ENCODE results near the gene EIPR1. TPM values are rescaled to one million over a fixed set of nuclear protein-coding genes. Genes with fewer than 3 reads are reported as not detected.

The EIPR1 gene
- total RNA-seq, 4 donors from 2014 or later, result 13.8 to 19.0 (median 15.3) TPM

DNA sequence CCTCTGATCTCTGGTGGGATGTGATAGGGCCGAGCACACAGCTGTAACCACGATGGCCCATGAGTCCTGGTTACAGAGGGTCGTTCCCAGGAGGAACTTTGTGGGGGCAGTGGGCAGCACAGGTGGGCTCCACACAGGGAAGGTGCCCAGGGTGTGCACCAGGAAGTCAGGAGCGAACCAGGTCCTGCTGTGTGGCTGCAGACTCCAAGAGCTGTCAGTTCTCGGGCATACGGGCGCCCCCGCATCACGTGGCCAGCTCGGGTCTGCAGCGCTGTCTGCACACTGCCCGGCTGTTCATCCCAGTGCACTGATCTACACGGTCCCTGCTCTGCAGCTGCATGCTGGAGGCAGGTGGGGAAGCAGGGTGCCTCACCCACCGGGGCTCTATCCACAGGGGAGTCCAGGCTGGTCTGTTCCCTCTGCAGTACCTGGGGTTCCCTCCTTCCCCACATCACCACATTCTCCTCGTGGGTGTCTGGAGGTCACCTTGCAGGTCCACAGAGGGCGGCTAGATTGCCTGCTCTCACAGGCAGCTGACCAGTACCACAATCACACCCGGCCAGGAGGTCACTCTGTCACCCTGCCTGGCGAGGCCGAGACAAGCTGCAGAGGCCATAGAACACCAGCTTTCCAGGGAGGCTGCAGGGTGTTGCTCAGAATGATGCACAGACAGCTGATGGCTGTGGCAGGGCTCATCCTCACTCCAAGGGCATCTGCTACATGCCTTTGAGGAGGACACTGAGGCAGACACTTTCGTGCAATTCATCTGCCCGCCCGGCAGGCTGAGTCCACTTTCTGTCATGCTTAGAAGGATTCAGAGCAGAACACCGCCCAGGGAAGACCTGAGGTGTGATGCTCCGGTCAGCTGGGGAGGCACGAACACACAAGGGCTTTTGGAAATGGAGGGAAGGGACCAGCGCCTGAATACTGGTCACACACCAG is 202.7 kb downstream of the EIPR1 start:
- no peaks in the 10 kb centered on the region for H3K27me3 ChIP-seq
- 95% methylated on average over 12 of the region's 26 CpGs for WGBS
- no peak overlapping the region for H3K27ac ChIP-seq (replicated peaks in 1 of 4)
- DNase-seq (ENCODE audit: extremely low spot score), result no peak
- peaks cover 0 to 54% (median 26%) of the 10 kb centered on the region in 4 donors for H3K36me3 ChIP-seq
- intact Hi-C loops (cut with DNase I), result no loop called here
- no peak overlapping the region for H3K4me3 ChIP-seq
- no peaks in the 10 kb centered on the region for H3K4me1 ChIP-seq
- TF ChIP-seq EP300 (IDR thresholded peaks at IDR 0.05), result no peak
- TF ChIP-seq, protein P1, sequence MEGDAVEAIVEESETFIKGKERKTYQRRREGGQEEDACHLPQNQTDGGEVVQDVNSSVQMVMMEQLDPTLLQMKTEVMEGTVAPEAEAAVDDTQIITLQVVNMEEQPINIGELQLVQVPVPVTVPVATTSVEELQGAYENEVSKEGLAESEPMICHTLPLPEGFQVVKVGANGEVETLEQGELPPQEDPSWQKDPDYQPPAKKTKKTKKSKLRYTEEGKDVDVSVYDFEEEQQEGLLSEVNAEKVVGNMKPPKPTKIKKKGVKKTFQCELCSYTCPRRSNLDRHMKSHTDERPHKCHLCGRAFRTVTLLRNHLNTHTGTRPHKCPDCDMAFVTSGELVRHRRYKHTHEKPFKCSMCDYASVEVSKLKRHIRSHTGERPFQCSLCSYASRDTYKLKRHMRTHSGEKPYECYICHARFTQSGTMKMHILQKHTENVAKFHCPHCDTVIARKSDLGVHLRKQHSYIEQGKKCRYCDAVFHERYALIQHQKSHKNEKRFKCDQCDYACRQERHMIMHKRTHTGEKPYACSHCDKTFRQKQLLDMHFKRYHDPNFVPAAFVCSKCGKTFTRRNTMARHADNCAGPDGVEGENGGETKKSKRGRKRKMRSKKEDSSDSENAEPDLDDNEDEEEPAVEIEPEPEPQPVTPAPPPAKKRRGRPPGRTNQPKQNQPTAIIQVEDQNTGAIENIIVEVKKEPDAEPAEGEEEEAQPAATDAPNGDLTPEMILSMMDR (IDR thresholded peaks at IDR 0.05), result no peak
- no peak for TF ChIP-seq POLR2A (IDR thresholded peaks at IDR 0.05; ENCODE audit: low read depth)
- no peak for TF ChIP-seq POLR2AphosphoS5 (IDR thresholded peaks at IDR 0.05)
- no peaks in the 10 kb centered on the region for H3K9me3 ChIP-seq

DNA sequence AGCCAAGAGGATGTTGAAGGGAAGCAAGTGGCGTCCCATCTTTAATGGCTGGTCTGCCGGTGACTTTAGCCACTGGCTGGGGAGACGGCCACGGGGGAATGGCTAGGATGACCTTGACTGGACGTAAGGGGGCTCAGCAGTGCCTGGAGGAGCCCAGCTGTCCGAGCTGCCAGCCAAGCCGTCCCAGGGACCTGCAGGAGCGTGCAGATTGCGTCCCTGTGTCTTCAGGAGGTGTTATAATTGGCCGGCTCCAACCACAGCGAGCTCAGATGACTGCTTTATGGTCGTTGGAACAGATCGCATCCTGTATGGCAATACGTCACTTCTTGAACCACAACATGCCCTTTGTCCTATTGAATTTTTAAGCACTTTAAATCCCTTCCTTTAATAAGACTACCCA is 204.6 kb downstream of the EIPR1 start:
- intact Hi-C loops (cut with DNase I), result no loop called here
- 86% methylated on average over 14 of the region's 14 CpGs for WGBS
- no peak overlapping the region for H3K27ac ChIP-seq (replicated peaks in 1 of 4)
- H3K36me3 ChIP-seq, result peaks cover 0 to 54% (median 26%) of the 10 kb centered on the region in 4 donors
- H3K27me3 ChIP-seq, result no peaks in the 10 kb centered on the region
- H3K4me1 ChIP-seq, result no peaks in the 10 kb centered on the region
- H3K4me3 ChIP-seq, result no peak overlapping the region
- H3K9me3 ChIP-seq, result no peaks in the 10 kb centered on the region
- TF ChIP-seq POLR2AphosphoS5 (IDR thresholded peaks at IDR 0.05) (no peak), EP300 (IDR thresholded peaks at IDR 0.05) (no peak), POLR2A (IDR thresholded peaks at IDR 0.05; ENCODE audit: low read depth) (no peak)
- TF ChIP-seq, protein P1 (IDR thresholded peaks at IDR 0.05), result no peak
- no peak for DNase-seq (ENCODE audit: extremely low spot score)

- DNase-seq (ENCODE audit: extremely low spot score), result no peak
- Histone ChIP-seq H3K27me3 (no peaks in the 10 kb centered on the region), H3K4me1 (no peaks in the 10 kb centered on the region), H3K27ac (replicated peaks in 1 of 4) (no peak overlapping the region), H3K4me3 (no peak overlapping the region), H3K36me3 (peaks cover 0 to 50% (median 25%) of the 10 kb centered on the region in 4 donors), H3K9me3 (no peaks in the 10 kb centered on the region)
- TF ChIP-seq EP300 (IDR thresholded peaks at IDR 0.05), result no peak
- TF ChIP-seq POLR2AphosphoS5 (IDR thresholded peaks at IDR 0.05), result no peak
- TF ChIP-seq, protein P1 (IDR thresholded peaks at IDR 0.05), result no peak
- no peak for TF ChIP-seq POLR2A (IDR thresholded peaks at IDR 0.05; ENCODE audit: low read depth)
- intact Hi-C loops (cut with DNase I), result no loop called here
- 96% methylated on average over 18 of the region's 18 CpGs for WGBS
Measured at GRCh38 chr2:3172265-3172935, 205.2 kb downstream of the EIPR1 start.

- intact Hi-C loops (cut with DNase I), result no loop called here
- peaks cover 0 to 43% (median 20%) of the 10 kb centered on the region in 4 donors for H3K36me3 ChIP-seq
- WGBS, result 96% methylated on average over 17 of the region's 17 CpGs
Measured at GRCh38 chr2:3171564-3172264, 205.9 kb downstream of the EIPR1 start.

More at GRCh38 chr2:3171564-3172264, 205.9 kb downstream of the EIPR1 start:
- Histone ChIP-seq H3K9me3 (no peaks in the 10 kb centered on the region), H3K4me3 (no peak overlapping the region), H3K27ac (replicated peaks in 1 of 4) (no peak overlapping the region), H3K27me3 (no peaks in the 10 kb centered on the region), H3K4me1 (no peaks in the 10 kb centered on the region)
- no peak for TF ChIP-seq POLR2AphosphoS5 (IDR thresholded peaks at IDR 0.05)
- TF ChIP-seq, protein P1 (IDR thresholded peaks at IDR 0.05), result no peak
- no peak for TF ChIP-seq POLR2A (IDR thresholded peaks at IDR 0.05; ENCODE audit: low read depth)
- TF ChIP-seq EP300 (IDR thresholded peaks at IDR 0.05), result no peak
- DNase-seq (ENCODE audit: extremely low spot score), result no peak

All from esophagus muscularis mucosa (tissue), 4 donors.